Hepatocyte (in vitro differentiated cells): Measurements from ENCODE around the gene HECTD1. TPM values are rescaled to one million over a fixed set of nuclear protein-coding genes. Genes with fewer than 3 reads are reported as not detected.

Source experiments
- DNase-seq: peaks from one replicate; pipeline ENCODE4 v3.0.0-alpha.2; 2016; ENCODE audit warnings: low spot score
- H2AFZ ChIP-seq: fragments of 200-600 bp; sonication (generic); 2 replicates; pipeline ENCODE4 v1.6.0; 2016; ENCODE audit warnings: antibody characterized with exemption, mild to moderate bottlenecking
- H3K27ac ChIP-seq: fragments of 200-600 bp; sonication (generic); 2 replicates; pipeline ENCODE4 v1.5.1; 2016; ENCODE audit warnings: mild to moderate bottlenecking
- H3K27me3 ChIP-seq: fragments of 200-600 bp; sonication (generic); 2 replicates; pipeline ENCODE4 v1.6.1; 2016
- H3K36me3 ChIP-seq: fragments of 200-600 bp; sonication (generic); replicated peaks from 2 replicates; pipeline ENCODE4 v1.5.1; 2016; ENCODE audit warnings: low read depth; ENCODE audit not compliant: insufficient read depth
- H3K4me1 ChIP-seq: fragments of 200-600 bp; sonication (generic); 2 replicates; pipeline ENCODE4 v1.5.1; 2016; ENCODE audit warnings: mild to moderate bottlenecking, moderate library complexity; ENCODE audit not compliant: insufficient read depth
- H3K4me2 ChIP-seq: fragments of 200-600 bp; sonication (generic); 2 replicates; pipeline ENCODE4 v1.6.0; 2016
- H3K4me3 ChIP-seq: fragments of 200-600 bp; sonication (generic); 2 replicates; pipeline ENCODE4 v1.5.1; 2016; ENCODE audit warnings: mild to moderate bottlenecking
- H3K79me2 ChIP-seq: fragments of 200-600 bp; sonication (generic); 2 replicates; pipeline ENCODE4 v1.6.0; 2017; ENCODE audit warnings: mild to moderate bottlenecking
- H3K9me2 ChIP-seq: fragments of 200-600 bp; sonication (generic); replicated peaks from 2 replicates; pipeline ENCODE4 v1.6.0; 2017; ENCODE audit warnings: mild to moderate bottlenecking; ENCODE audit not compliant: insufficient read depth
- H3K9me3 ChIP-seq: fragments of 200-600 bp; sonication (generic); 2 replicates; pipeline ENCODE4 v1.5.1; 2016; ENCODE audit warnings: low read depth, mild to moderate bottlenecking
- H4K20me1 ChIP-seq: fragments of 200-600 bp; sonication (generic); 2 replicates; pipeline ENCODE4 v1.6.0; 2016; ENCODE audit warnings: mild to moderate bottlenecking; ENCODE audit not compliant: insufficient read depth, poor library complexity, severe bottlenecking
- CTCF ChIP-seq: fragments of 200-600 bp; sonication (generic); IDR thresholded peaks from 2 replicates; pipeline ENCODE4 v1.5.1; 2016; ENCODE audit warnings: antibody characterized with exemption, mild to moderate bottlenecking; ENCODE audit not compliant: poor library complexity
- EZH2 ChIP-seq: fragments of 200-600 bp; sonication (generic); IDR thresholded peaks from 2 replicates; pipeline ENCODE4 v1.6.1; 2016; ENCODE audit warnings: antibody characterized with exemption, mild to moderate bottlenecking, borderline replicate concordance
- EZH2phosphoT487 ChIP-seq: fragments of 200-600 bp; sonication (generic); IDR thresholded peaks from one replicate; pipeline ENCODE4 v1.6.1; 2018; ENCODE audit warnings: antibody characterized with exemption, mild to moderate bottlenecking, low read depth, moderate library complexity; ENCODE audit not compliant: unreplicated experiment, severe bottlenecking
- WGBS: methylation state at CpG from one replicate; pipeline ENCODE4 v1.1.6; 2016; ENCODE audit warnings: low lambda C conversion rate; ENCODE audit errors: missing lambda C conversion rate; 5-methylcytosine and 5-hydroxymethylcytosine counted together
- polyA plus RNA-seq: library from polyadenylated mRNA; unstranded; fragments of >200 nt; fragmentation: Nextera tagmentation; extraction: Ambion mirVana; gene quantifications from 2 replicates; pipeline ENCODE4 v1.2.1, GENCODE V29; 2016
- total RNA-seq: library from RNA; depleted of rRNA; stranded (reverse); fragments of >200 nt; gene quantifications from 2 replicates; pipeline ENCODE4 v1.2.3, GENCODE V29; 2014

The HECTD1 gene
- total and polyA plus RNA-seq, 2 experiments from 2014 or later = 45.2 to 159 TPM

GRCh38 chr14:31200702-31200990 lies 6.9 kb downstream of the HECTD1 start:
- 94% methylated on average over 1 of the region's 1 CpG for WGBS
- Histone ChIP-seq H3K9me2 (no peaks in the 10 kb centered on the region), H3K4me3 (no peak overlapping the region), H3K27ac (no peak overlapping the region), H4K20me1 (peaks cover 66% of the 10 kb centered on the region), H3K4me1 (peaks cover 3% of the 10 kb centered on the region), H3K9me3 (no peaks in the 10 kb centered on the region), H3K36me3 (no peaks in the 10 kb centered on the region), H2AFZ (no peak overlapping the region), H3K4me2 (no peak overlapping the region), H3K79me2 (peaks cover 100% of the 10 kb centered on the region), H3K27me3 (no peaks in the 10 kb centered on the region)
- DNase-seq = no peak
- TF ChIP-seq EZH2 (no peak), CTCF (no peak), EZH2phosphoT487 (no peak)

GRCh38 chr14:31197671-31198070 lies 9.9 kb downstream of the HECTD1 start:
- H3K4me2 ChIP-seq = no peak overlapping the region
- H3K27ac ChIP-seq = no peak overlapping the region
- WGBS = 100% methylated on average over 1 of the region's 1 CpG
- H3K9me3 ChIP-seq = no peaks in the 10 kb centered on the region
- H4K20me1 ChIP-seq = peaks cover 61% of the 10 kb centered on the region
- TF ChIP-seq EZH2phosphoT487 (no peak), CTCF (no peak), EZH2 (no peak)
- peaks cover 7% of the 10 kb centered on the region for H3K4me1 ChIP-seq
- DNase-seq = no peak
- no peak overlapping the region for H2AFZ ChIP-seq
- no peaks in the 10 kb centered on the region for H3K9me2 ChIP-seq
- H3K4me3 ChIP-seq = no peak overlapping the region
- no peaks in the 10 kb centered on the region for H3K27me3 ChIP-seq
- no peaks in the 10 kb centered on the region for H3K36me3 ChIP-seq
- peaks cover 100% of the 10 kb centered on the region for H3K79me2 ChIP-seq

GRCh38 chr14:31196839-31197492 lies 10.6 kb downstream of the HECTD1 start:
- DNase-seq = no peak
- Histone ChIP-seq H3K79me2 (peaks cover 100% of the 10 kb centered on the region), H3K36me3 (no peaks in the 10 kb centered on the region), H3K4me3 (no peak overlapping the region), H3K9me2 (no peaks in the 10 kb centered on the region), H3K9me3 (no peaks in the 10 kb centered on the region), H3K4me2 (no peak overlapping the region), H3K27me3 (no peaks in the 10 kb centered on the region), H2AFZ (no peak overlapping the region), H3K4me1 (peaks cover 7% of the 10 kb centered on the region), H3K27ac (no peak overlapping the region), H4K20me1 (peaks cover 57% of the 10 kb centered on the region)
- WGBS = 97% methylated on average over 8 of the region's 8 CpGs
- TF ChIP-seq EZH2 = no peak
- TF ChIP-seq EZH2phosphoT487 = no peak
- no peak for TF ChIP-seq CTCF

- TF ChIP-seq EZH2phosphoT487 (no peak), CTCF (no peak), EZH2 (no peak)
- Histone ChIP-seq H3K4me1 (peaks cover 7% of the 10 kb centered on the region), H3K9me3 (no peaks in the 10 kb centered on the region), H3K4me2 (no peak overlapping the region), H3K27me3 (no peaks in the 10 kb centered on the region), H3K27ac (peak overlapping the region; percentile 8), H3K4me3 (no peak overlapping the region), H3K36me3 (no peaks in the 10 kb centered on the region), H3K9me2 (no peaks in the 10 kb centered on the region), H3K79me2 (peaks cover 100% of the 10 kb centered on the region), H4K20me1 (peaks cover 59% of the 10 kb centered on the region), H2AFZ (no peak overlapping the region)
- no peak for DNase-seq
These were observed 12.9 kb downstream of the HECTD1 start for GRCh38 chr14:31194661-31195060.
